Choroid plexus epithelial cell (primary cell): ENCODE results near the gene FGD5.
"Not testable (repeated sequence)": the region's sequence is repeated elsewhere in the genome, so short reads cannot be mapped to it uniquely, and the experiment has no call there.

Experiments used
- DNase-seq: peaks from one replicate; pipeline ENCODE4 v3.0.0-alpha.2; 2010; ENCODE audit warnings: low read depth
- H3K4me3 ChIP-seq: 2 replicates; pipeline ENCODE4 v1.5.1; 2011; ENCODE audit warnings: low read depth, mild to moderate bottlenecking, control low read depth, low read length, moderate library complexity
- TF ChIP-seq, protein P1 (sequence below): conservative IDR thresholded peaks from 2 replicates; pipeline ENCODE4 v1.5.1; 2011; ENCODE audit warnings: low read depth, mild to moderate bottlenecking, control low read depth, inconsistent platforms, low read length, moderate library complexity

FGD5 gene

DNA sequence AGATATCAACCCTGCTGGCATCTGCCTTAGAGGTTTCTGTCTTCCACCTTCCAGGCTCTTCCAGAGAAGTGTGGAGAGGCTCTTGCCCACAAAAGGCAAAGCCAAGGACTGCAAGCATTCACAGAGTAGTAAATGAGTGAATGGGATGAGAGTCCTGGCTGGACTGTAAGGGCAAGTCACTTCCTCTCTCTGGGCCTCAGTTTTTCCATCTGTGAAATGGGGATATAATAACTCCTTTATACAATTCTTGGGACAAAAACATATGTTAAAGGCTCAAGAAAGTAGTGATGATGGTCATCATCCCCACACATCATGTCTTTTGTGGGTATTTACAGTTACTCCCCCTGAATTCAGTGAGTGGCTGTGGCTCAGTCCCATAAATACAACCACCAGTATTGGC lies 10.7 kb upstream of the FGD5 start:
- H3K4me3 ChIP-seq = no peak overlapping the region
- TF ChIP-seq, protein P1, sequence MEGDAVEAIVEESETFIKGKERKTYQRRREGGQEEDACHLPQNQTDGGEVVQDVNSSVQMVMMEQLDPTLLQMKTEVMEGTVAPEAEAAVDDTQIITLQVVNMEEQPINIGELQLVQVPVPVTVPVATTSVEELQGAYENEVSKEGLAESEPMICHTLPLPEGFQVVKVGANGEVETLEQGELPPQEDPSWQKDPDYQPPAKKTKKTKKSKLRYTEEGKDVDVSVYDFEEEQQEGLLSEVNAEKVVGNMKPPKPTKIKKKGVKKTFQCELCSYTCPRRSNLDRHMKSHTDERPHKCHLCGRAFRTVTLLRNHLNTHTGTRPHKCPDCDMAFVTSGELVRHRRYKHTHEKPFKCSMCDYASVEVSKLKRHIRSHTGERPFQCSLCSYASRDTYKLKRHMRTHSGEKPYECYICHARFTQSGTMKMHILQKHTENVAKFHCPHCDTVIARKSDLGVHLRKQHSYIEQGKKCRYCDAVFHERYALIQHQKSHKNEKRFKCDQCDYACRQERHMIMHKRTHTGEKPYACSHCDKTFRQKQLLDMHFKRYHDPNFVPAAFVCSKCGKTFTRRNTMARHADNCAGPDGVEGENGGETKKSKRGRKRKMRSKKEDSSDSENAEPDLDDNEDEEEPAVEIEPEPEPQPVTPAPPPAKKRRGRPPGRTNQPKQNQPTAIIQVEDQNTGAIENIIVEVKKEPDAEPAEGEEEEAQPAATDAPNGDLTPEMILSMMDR = no peak
- DNase-seq = no peak

DNA sequence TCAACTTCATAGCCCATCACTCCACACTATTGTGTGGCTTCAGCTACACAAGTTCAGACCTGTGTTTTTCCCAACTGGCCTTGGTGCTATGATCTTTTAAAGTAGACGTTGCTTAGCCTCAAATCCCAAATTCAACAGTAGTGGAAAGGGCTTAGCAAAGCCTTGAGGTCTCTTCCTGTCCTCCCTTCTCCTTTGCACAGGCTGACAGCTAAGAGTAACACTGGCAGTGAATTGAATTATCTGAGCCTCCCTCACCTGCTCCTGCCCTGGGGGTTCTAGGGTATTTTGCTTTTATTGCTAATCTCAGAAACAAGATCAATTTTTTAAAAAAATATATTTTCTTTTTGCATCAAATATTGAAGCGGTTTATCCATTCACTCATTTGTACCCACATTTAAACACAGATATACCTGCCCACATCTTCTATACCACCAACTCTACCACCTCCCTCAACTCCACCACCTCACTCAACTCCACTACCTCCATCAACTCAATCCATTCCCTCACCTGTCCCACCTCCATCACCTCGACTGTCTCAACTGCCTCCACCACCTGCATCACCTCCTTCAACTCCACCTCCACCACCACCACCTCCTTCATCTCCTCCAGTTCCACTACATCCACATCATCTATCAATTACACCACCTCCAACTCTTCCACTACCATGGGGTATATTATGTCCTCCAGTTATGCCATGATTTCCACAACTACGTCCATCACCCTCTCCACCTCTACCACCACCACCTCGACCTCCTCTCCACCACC lies 10.1 kb upstream of the FGD5 start:
- TF ChIP-seq, protein P1 = no peak
- H3K4me3 ChIP-seq = no peak overlapping the region
- no peak for DNase-seq

DNA sequence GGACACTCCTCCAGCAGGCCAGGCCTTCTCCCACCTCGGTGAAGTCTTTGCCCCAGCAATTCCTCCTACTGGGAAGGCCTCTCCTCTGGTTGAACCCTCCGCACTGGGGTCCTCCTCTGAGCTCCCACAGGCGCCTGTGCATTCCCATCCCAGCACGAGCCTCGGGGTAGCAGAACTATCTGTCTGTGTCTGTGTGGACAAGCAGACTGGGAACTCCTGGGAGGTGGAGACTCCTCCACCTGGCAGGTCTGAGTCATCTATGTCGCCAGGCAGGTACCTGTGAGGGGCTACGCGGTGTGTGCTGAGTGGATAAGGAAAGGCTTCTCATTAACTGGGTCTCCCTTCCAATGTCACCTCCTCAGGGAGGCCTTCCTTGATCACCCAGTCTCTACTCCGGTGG lies 9.2 kb upstream of the FGD5 start:
- not testable (repeated sequence) for H3K4me3 ChIP-seq, DNase-seq

DNA sequence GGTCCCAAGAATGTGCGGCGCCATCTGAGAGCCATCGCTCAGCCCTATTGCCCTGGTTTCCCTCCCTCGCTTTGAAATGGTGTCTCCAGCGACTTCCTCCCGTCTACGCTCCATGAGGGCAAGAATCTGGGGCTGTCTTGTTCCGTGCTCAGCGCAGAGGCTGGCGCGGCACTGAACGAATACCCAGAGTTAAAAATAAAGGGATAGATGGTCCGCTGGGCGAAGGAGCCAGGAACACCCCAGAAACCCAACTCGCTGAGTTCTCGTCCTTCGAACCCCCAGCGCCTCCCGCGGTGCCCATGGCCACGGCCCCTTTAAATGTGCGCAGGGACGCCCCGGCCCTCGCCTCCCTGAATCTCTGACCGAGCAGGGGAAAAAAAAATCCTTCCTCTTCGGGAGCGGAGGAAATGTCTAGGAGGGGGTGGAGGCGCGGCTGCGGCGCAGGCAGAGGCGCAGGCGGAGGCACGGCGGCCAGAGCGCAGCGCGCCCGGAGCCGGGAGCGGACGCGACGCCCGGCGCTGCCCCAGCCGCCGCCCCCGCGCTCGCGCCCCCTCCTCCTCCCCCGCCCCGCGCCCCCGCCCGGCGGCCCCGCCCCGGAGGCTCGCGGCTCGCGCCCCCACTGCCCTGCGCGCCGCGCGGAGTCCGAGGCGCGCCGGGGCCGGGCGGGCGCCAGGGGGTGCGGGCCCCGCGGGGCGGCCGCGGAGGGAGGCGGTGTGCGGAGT lies 8.5 kb upstream of the FGD5 start:
- DNase-seq = no peak
- TF ChIP-seq, protein P1 = no peak
- no peak overlapping the region for H3K4me3 ChIP-seq

DNA sequence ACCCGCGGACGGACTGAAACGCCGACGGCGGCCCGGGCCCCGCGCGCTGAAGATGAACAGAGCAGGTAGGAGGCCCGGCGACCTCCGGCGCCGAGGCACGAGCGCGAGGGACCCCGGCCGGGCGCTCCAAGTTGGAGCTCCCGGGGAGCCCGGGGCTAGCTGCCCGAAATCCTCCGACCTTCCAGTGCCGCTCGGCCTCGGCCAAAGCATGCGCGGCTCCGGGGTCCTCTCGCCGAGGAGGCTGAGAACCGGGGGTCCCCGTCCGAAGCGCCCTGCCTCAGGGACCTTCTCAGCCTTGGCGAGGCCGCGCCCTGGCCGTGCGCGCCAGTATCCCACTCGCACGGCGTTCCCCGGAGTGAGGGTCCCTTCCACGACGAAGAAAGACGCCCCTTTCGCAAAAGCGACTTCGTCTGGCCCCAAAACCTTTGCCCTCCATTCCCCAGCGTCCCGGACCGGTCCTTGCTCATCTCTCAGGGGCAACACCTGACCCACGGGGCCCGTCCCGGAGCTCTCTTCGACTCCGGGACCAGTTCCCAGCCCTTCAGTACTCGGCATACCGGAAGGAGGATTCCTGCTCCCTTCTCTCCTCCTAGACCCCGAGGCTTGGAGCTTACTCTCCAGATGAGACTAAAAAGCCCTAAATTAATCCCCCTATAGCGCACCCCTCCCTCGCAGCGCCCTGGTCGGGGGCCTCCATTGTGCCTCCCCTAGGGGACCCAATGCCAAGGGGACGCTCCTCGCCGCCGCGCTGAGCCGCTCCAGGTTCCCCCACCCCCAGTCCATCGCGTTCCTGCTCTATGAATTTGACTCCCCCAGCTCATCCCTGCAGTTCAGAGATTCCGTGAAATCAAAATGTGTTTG lies 7.7 kb upstream of the FGD5 start:
- TF ChIP-seq, protein P1 = no peak
- no peak overlapping the region for H3K4me3 ChIP-seq
- DNase-seq = no peak

DNA sequence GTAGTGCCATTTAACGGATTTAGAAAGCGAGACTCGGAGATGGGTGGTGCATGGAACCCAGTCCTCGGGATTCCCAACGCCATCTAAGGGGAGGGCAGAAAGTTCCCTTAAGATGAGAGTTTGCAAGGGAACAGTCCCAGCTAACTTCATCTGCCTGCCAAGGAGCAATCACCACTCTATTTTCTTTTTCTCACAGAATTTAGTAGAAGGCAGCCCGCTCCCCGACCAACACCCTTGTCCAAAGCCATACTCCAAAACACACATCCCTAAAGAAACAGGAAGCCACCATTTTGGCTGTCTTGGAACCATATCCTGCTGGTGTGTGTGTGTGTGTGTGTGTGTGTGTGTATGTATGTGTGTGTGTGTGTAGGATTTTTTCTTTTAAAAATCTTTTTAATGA lies 7.1 kb upstream of the FGD5 start:
- H3K4me3 ChIP-seq = no peak overlapping the region
- no peak for DNase-seq
- TF ChIP-seq, protein P1 = no peak

DNA sequence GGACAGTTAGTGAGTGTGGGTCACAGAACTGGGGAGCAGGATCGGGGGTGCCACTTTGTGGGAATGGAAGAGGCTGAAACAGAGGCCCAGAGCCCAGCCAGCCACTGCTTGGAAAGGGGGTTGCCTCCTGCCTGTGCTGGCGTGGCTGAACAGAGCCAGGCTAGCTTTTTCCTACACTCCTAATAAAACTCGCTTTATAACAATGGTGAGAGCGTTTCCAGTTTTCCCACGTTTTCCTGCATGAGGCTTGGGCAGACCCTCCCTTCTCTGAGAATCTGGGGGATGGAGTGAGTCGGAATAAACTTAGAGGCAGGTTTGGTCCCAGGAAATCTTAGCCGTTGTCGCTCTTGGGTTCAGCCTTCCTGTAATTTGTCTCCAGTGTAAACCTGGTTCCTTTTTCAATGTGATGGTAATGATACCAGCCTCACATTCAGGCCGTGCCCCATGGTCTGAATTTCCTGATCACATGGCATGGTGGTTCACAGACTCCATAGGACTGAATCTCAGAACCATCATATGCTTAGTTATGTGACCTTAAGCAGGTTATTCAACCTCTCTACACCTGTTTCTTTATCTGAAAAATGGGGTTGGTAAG lies 6.5 kb upstream of the FGD5 start:
- no peak overlapping the region for H3K4me3 ChIP-seq
- TF ChIP-seq, protein P1 = no peak
- DNase-seq = no peak
